Transverse colon (tissue), 4 donors: ENCODE measurements around the gene PGLYRP3.

ENCODE experiments used
- EP300 ChIP-seq: sonication (generic); formaldehyde crosslinking; IDR thresholded peaks from one replicate; pipeline ENCODE4 v1.6.1; 2017; ENCODE audit warnings: antibody characterized with exemption, low read depth
- POLR2A ChIP-seq: fragments of 450-650 bp; IDR thresholded peaks from one replicate; pipeline ENCODE4 v1.6.1; 2016; ENCODE audit warnings: antibody characterized with exemption, mild to moderate bottlenecking, moderate library complexity
- POLR2AphosphoS5 ChIP-seq, 3 donors: sonication (generic); formaldehyde crosslinking; IDR thresholded peaks; one replicate each; pipeline ENCODE4 v1.6.1; 2016; ENCODE audit warnings: antibody characterized with exemption in 3 of 3
- TF ChIP-seq, protein P1 (sequence below), 5 experiments: fragments of 200-600 bp in 3 of 5; fragments of 450-650 bp in 2 of 5; sonication (generic) in 3 of 5; IDR thresholded peaks; 1 replicate in 2 of 5; 2 replicates in 3 of 5; pipeline ENCODE4 v1.5.1; 2016 to 2017; ENCODE audit warnings: antibody characterized with exemption in 5 of 5, inconsistent platforms in 3 of 5, mild to moderate bottlenecking in 2 of 5, moderate library complexity in 1 of 5

DNA sequence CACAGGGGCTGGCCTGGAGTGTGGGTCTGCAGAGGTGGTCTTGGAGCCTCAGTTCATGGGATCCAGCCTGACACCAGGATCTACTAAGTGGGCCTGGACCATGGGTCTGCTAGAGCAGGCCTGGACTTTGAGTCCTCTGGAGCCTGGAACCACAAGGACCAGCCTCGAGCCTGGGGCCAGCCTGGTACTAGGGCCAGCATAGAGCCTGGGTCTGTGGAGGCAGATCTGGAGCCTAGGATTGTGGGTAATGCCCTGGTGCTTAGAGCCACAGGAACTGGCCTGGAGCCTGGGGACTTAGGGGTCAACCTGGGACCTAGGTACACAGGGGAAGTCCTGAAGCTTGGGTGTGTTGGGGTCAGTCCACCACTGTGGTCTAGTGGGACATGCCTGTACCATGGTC is 40.6 kb downstream of the PGLYRP3 start:
- TF ChIP-seq, protein P1, sequence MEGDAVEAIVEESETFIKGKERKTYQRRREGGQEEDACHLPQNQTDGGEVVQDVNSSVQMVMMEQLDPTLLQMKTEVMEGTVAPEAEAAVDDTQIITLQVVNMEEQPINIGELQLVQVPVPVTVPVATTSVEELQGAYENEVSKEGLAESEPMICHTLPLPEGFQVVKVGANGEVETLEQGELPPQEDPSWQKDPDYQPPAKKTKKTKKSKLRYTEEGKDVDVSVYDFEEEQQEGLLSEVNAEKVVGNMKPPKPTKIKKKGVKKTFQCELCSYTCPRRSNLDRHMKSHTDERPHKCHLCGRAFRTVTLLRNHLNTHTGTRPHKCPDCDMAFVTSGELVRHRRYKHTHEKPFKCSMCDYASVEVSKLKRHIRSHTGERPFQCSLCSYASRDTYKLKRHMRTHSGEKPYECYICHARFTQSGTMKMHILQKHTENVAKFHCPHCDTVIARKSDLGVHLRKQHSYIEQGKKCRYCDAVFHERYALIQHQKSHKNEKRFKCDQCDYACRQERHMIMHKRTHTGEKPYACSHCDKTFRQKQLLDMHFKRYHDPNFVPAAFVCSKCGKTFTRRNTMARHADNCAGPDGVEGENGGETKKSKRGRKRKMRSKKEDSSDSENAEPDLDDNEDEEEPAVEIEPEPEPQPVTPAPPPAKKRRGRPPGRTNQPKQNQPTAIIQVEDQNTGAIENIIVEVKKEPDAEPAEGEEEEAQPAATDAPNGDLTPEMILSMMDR (IDR thresholded peaks at IDR 0.05) = no peak
- TF ChIP-seq EP300 = no peak
- TF ChIP-seq POLR2A = no peak
- no peak for TF ChIP-seq POLR2AphosphoS5 (IDR thresholded peaks at IDR 0.05)
